GM13976 (cell line): ENCODE results near the gene CREB3L1.
"Not testable (repeated sequence)": the region's sequence is repeated elsewhere in the genome, so short reads cannot be mapped to it uniquely, and the experiment has no call there.

Source experiments
- DNase-seq: peaks from one replicate; pipeline ENCODE4 v3.0.0; 2012; ENCODE audit warnings: low spot score
- CTCF ChIP-seq: IDR thresholded peaks from 2 replicates; pipeline ENCODE4 v1.5.1; 2012; ENCODE audit warnings: borderline replicate concordance, mild to moderate bottlenecking; ENCODE audit not compliant: insufficient read depth; ENCODE audit errors: extremely low read depth, missing control alignments, control extremely low read depth
- in situ Hi-C: fragments of 300-500 bp; cut with MboI; formaldehyde crosslinking; loops from one replicate; pipeline ENCODE4 v1.12.0; 2022; ENCODE audit warnings: low sequenced_read_pairs, mixed read lengths, inconsistent platforms; ENCODE audit not compliant: unreplicated experiment

CREB3L1 gene

GRCh38 chr11:46253258-46254132, 24.0 kb upstream of the CREB3L1 start:
- DNase-seq: no peak
- no peak for TF ChIP-seq CTCF
- in situ Hi-C loops: no loop called here

DNA sequence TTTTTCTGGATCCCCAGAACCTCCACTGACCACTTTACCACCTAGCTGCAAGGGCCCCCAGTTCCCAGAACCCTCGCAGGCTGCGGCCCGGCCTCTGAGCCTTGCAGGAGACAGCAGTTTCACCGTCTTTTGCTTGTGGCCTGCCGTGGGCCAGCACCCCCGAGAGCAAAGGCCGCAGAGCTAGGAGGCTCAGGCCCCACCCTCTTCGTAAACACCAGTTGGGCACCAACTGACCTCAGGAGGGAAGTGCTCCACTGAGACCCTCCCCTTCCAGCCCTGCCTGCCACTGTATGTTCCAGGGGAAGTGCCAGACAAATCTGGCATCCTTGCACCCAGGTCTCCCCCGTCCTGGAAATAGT, 23.4 kb upstream of the CREB3L1 start:
- no peak for DNase-seq
- in situ Hi-C loops: no loop called here
- no peak for TF ChIP-seq CTCF

GRCh38 chr11:46256540-46257001, 20.9 kb upstream of the CREB3L1 start:
- no peak for DNase-seq
- TF ChIP-seq CTCF: no peak
- in situ Hi-C loops: no loop called here

GRCh38 chr11:46259347-46259746, 18.1 kb upstream of the CREB3L1 start:
- in situ Hi-C loops, DNase-seq: not testable (repeated sequence)

GRCh38 chr11:46259971-46260560, 17.4 kb upstream of the CREB3L1 start:
- DNase-seq: no peak
- TF ChIP-seq CTCF: no peak
- in situ Hi-C loops: no loop called here

DNA sequence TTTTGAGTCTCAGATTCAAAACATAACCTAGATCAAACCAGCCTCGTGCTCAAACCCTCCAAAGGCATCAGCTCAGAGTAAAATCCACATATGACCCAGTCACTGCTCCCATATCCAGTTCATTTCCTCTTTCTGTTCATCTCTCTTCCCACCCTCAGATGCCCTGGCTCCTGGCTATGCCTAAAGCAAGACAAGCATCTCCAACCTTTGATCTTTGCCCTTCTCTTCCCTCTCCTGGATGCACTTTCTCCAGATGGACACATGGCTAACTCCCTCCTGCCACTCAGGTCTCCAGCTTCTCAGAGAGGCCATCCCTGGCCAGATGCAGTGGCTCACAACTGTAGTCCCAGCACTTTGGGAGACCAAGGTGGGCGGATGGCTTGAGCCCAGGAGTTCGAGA, 14.3 kb upstream of the CREB3L1 start:
- no peak for DNase-seq
- in situ Hi-C loops: no loop called here
- TF ChIP-seq CTCF: no peak

GRCh38 chr11:46264030-46264429, 13.4 kb upstream of the CREB3L1 start:
- DNase-seq: no peak
- TF ChIP-seq CTCF: no peak
- in situ Hi-C loops: no loop called here
